Measurements from ENCODE around the gene PLAC1. TPM values are rescaled to one million over a fixed set of nuclear protein-coding genes. Genes with fewer than 3 reads are reported as not detected.

Gene PLAC1
- total and polyA plus RNA-seq, 4 donors: 0.31 to 0.63 (median 0.47) TPM; not detected in 1

GRCh38 chrX:134677332-134677731, 19.1 kb upstream of the PLAC1 start:
- no peak for TF ChIP-seq CTCF (IDR thresholded peaks at IDR 0.05; ENCODE audit: control extremely low read depth, extremely low read depth)
- DNase-seq: no peak
- no peaks in the 10 kb centered on the region for H3K9me3 ChIP-seq (ENCODE audit: control insufficient read depth in 4 of 4, insufficient read depth in 3 of 4, low read length in 3 of 4)
- H3K27ac ChIP-seq (ENCODE audit: low read depth in 1 of 2, low read length in 1 of 2): no peak overlapping the region
- H3K27me3 ChIP-seq (ENCODE audit: control insufficient read depth in 3 of 3, insufficient read depth in 3 of 3, low read length in 2 of 3): peaks cover 0 to 5% (median 2%) of the 10 kb centered on the region in 3 donors
- H3K4me1 ChIP-seq (ENCODE audit: control insufficient read depth in 5 of 5, insufficient read depth in 5 of 5, low read length in 5 of 5): no peaks in the 10 kb centered on the region
- no peak for ATAC-seq (ENCODE audit: insufficient read depth, low FRiP score)
- no peak overlapping the region for H3K4me3 ChIP-seq
- H3K36me3 ChIP-seq (ENCODE audit: control insufficient read depth in 4 of 4, insufficient read depth in 4 of 4, low read length in 4 of 4): no peaks in the 10 kb centered on the region
- 88 to 100% methylated on average over 4 of the region's 4 CpGs for WGBS, 2 donors
- no peak overlapping the region for H3K9ac ChIP-seq (ENCODE audit: insufficient read depth in 1 of 2, low read length in 2 of 2)

GRCh38 chrX:134676436-134676835, 18.2 kb upstream of the PLAC1 start:
- WGBS, 2 donors: 73 to 87% methylated on average over 2 of the region's 2 CpGs
- Histone ChIP-seq H3K4me3 (no peak overlapping the region), H3K27me3 (ENCODE audit: control insufficient read depth in 3 of 3, insufficient read depth in 3 of 3, low read length in 2 of 3) (peaks cover 0 to 5% (median 3%) of the 10 kb centered on the region in 3 donors), H3K9ac (ENCODE audit: insufficient read depth in 1 of 2, low read length in 2 of 2) (no peak overlapping the region), H3K9me3 (ENCODE audit: control insufficient read depth in 4 of 4, insufficient read depth in 3 of 4, low read length in 3 of 4) (no peaks in the 10 kb centered on the region), H3K27ac (ENCODE audit: low read depth in 1 of 2, low read length in 1 of 2) (no peak overlapping the region), H3K4me1 (ENCODE audit: control insufficient read depth in 5 of 5, insufficient read depth in 5 of 5, low read length in 5 of 5) (no peaks in the 10 kb centered on the region), H3K36me3 (ENCODE audit: control insufficient read depth in 4 of 4, insufficient read depth in 4 of 4, low read length in 4 of 4) (no peaks in the 10 kb centered on the region)
- TF ChIP-seq CTCF (IDR thresholded peaks at IDR 0.05; ENCODE audit: control extremely low read depth, extremely low read depth): no peak
- DNase-seq: no peak
- ATAC-seq (ENCODE audit: insufficient read depth, low FRiP score): no peak

DNA sequence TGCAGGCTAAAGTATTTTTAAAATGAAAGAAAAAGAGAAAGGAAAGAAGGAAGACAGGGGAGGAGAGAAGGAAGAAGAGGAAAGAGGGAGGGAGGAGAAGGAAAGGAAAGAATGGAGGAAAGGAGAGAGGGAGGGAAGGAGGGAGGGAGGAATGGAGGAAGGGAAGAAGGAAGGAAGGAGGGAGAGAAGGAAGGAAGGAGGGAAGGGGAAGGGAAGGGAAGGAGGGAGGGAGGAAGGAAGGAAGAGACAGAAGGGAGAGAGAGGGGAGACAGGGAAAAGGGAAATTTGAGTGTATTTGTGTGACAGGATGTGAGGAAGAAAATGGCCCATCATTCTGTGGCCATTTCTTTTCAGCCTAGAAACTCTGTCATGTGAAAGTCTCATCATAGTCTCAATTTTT, 14.9 kb upstream of the PLAC1 start:
- H3K36me3 ChIP-seq (ENCODE audit: control insufficient read depth in 4 of 4, insufficient read depth in 4 of 4, low read length in 4 of 4): no peaks in the 10 kb centered on the region
- peaks cover 0 to 8% (median 2%) of the 10 kb centered on the region in 3 donors for H3K27me3 ChIP-seq (ENCODE audit: control insufficient read depth in 3 of 3, insufficient read depth in 3 of 3, low read length in 2 of 3)
- no peak for TF ChIP-seq CTCF (IDR thresholded peaks at IDR 0.05; ENCODE audit: control extremely low read depth, extremely low read depth)
- no peaks in the 10 kb centered on the region for H3K9me3 ChIP-seq (ENCODE audit: control insufficient read depth in 4 of 4, insufficient read depth in 3 of 4, low read length in 3 of 4)
- DNase-seq (no peak), ATAC-seq (ENCODE audit: insufficient read depth, low FRiP score) (no peak)
- no peak overlapping the region for H3K4me3 ChIP-seq
- H3K27ac ChIP-seq (ENCODE audit: low read depth in 1 of 2, low read length in 1 of 2): no peak overlapping the region
- H3K4me1 ChIP-seq (ENCODE audit: control insufficient read depth in 5 of 5, insufficient read depth in 5 of 5, low read length in 5 of 5): peaks cover 0 to 12% (median 0%) of the 10 kb centered on the region in 5 donors
- H3K9ac ChIP-seq (ENCODE audit: insufficient read depth in 1 of 2, low read length in 2 of 2): no peak overlapping the region

- DNase-seq (no peak), ATAC-seq (ENCODE audit: insufficient read depth, low FRiP score) (no peak)
- Histone ChIP-seq H3K27me3 (ENCODE audit: control insufficient read depth in 3 of 3, insufficient read depth in 3 of 3, low read length in 2 of 3) (peaks cover 0 to 8% (median 0%) of the 10 kb centered on the region in 3 donors), H3K27ac (ENCODE audit: low read depth in 1 of 2, low read length in 1 of 2) (no peak overlapping the region), H3K4me3 (no peak overlapping the region), H3K9me3 (ENCODE audit: control insufficient read depth in 4 of 4, insufficient read depth in 3 of 4, low read length in 3 of 4) (no peaks in the 10 kb centered on the region), H3K4me1 (ENCODE audit: control insufficient read depth in 5 of 5, insufficient read depth in 5 of 5, low read length in 5 of 5) (peaks cover 0 to 12% (median 0%) of the 10 kb centered on the region in 5 donors), H3K36me3 (ENCODE audit: control insufficient read depth in 4 of 4, insufficient read depth in 4 of 4, low read length in 4 of 4) (no peaks in the 10 kb centered on the region), H3K9ac (ENCODE audit: insufficient read depth in 1 of 2, low read length in 2 of 2) (no peak overlapping the region)
- no peak for TF ChIP-seq CTCF (IDR thresholded peaks at IDR 0.05; ENCODE audit: control extremely low read depth, extremely low read depth)
- 63 to 86% methylated on average over 4 of the region's 4 CpGs for WGBS, 2 donors
Measured at GRCh38 chrX:134672101-134672500, 13.8 kb upstream of the PLAC1 start.
